Retina (tissue), 1 donor: ENCODE data around the gene STRIT1.
"Not testable (repeated sequence)": the region's sequence is repeated elsewhere in the genome, so short reads cannot be mapped to it uniquely, and the experiment has no call there.

ENCODE experiments used
- DNase-seq: peaks from one replicate; pipeline ENCODE4 v3.0.0-alpha.2; 2016

STRIT1 gene

GRCh38 chr3:155312781-155313180 is 19.3 kb upstream of the STRIT1 start:
- DNase-seq, result no peak

- DNase-seq, result no peak
Observed at GRCh38 chr3:155309581-155309980, 16.1 kb upstream of the STRIT1 start.

GRCh38 chr3:155308831-155309230 is 15.3 kb upstream of the STRIT1 start:
- no peak for DNase-seq

- DNase-seq, result no peak
Observed at GRCh38 chr3:155307183-155307582, 13.7 kb upstream of the STRIT1 start.

- no peak for DNase-seq
Observed at GRCh38 chr3:155304394-155304793, 10.9 kb upstream of the STRIT1 start.

- no peak for DNase-seq
Observed at GRCh38 chr3:155303540-155304097, 10.1 kb upstream of the STRIT1 start.

- no peak for DNase-seq
Observed at GRCh38 chr3:155302891-155303290, 9.4 kb upstream of the STRIT1 start.

GRCh38 chr3:155302481-155302880 is 9.0 kb upstream of the STRIT1 start:
- DNase-seq, result no peak

GRCh38 chr3:155297100-155297499 is 3.6 kb upstream of the STRIT1 start:
- DNase-seq, result no peak

GRCh38 chr3:155296413-155296812 is 2.9 kb upstream of the STRIT1 start:
- no peak for DNase-seq

- no peak for DNase-seq
Observed at GRCh38 chr3:155292693-155293092, 790 bp downstream of the STRIT1 start.

- no peak for DNase-seq
Observed at GRCh38 chr3:155292133-155292532, 1.4 kb downstream of the STRIT1 start.

- DNase-seq, result no peak
Observed at GRCh38 chr3:155286736-155287135, 6.7 kb downstream of the STRIT1 start.

- DNase-seq, result no peak
Observed at GRCh38 chr3:155285936-155286335, 7.5 kb downstream of the STRIT1 start.

GRCh38 chr3:155283092-155284056 is 10.1 kb downstream of the STRIT1 start:
- no peak for DNase-seq

- no peak for DNase-seq
Observed at GRCh38 chr3:155282385-155283091, 10.9 kb downstream of the STRIT1 start.

GRCh38 chr3:155281912-155282311 is 11.6 kb downstream of the STRIT1 start:
- no peak for DNase-seq

- DNase-seq, result not testable (repeated sequence)
Observed at GRCh38 chr3:155276089-155276488, 17.4 kb downstream of the STRIT1 start.

GRCh38 chr3:155275159-155275754 is 18.2 kb downstream of the STRIT1 start:
- DNase-seq, result not testable (repeated sequence)

- DNase-seq, result not testable (repeated sequence)
Observed at GRCh38 chr3:155274435-155274834, 19.0 kb downstream of the STRIT1 start.

- DNase-seq, result no peak
Observed at GRCh38 chr3:155271343-155271613, 22.2 kb downstream of the STRIT1 start.

- no peak for DNase-seq
Observed at GRCh38 chr3:155270485-155271342, 22.8 kb downstream of the STRIT1 start.
